Suprapubic skin (tissue), 4 donors: ENCODE results near the gene CAAP1. TPM values are rescaled to one million over a fixed set of nuclear protein-coding genes. Genes with fewer than 3 reads are reported as not detected.

Experiments
- DNase-seq, 2 donors: peaks; one replicate each; pipeline ENCODE4 v3.0.0-alpha.2; 2019; ENCODE audit warnings: low spot score in 2 of 2
- H3K27ac ChIP-seq: fragments of 200-600 bp; sonication (generic); one replicate; pipeline ENCODE4 v1.5.1; 2019
- H3K27me3 ChIP-seq: fragments of 200-600 bp; sonication (generic); one replicate; pipeline ENCODE4 v1.5.1; 2019
- H3K36me3 ChIP-seq: fragments of 200-600 bp; sonication (generic); one replicate; pipeline ENCODE4 v1.5.1; 2019
- H3K4me1 ChIP-seq: fragments of 200-600 bp; sonication (generic); one replicate; pipeline ENCODE4 v1.5.1; 2019
- H3K4me3 ChIP-seq: fragments of 200-600 bp; sonication (generic); one replicate; pipeline ENCODE4 v1.5.1; 2019; ENCODE audit warnings: mild to moderate bottlenecking
- H3K9me3 ChIP-seq: fragments of 200-600 bp; sonication (generic); one replicate; pipeline ENCODE4 v1.5.1; 2019
- CTCF ChIP-seq, 2 donors: fragments of 200-600 bp in 1 of 2; fragments of 450-650 bp in 1 of 2; sonication (generic) in 1 of 2; IDR thresholded peaks; one replicate each; pipeline ENCODE4 v1.5.1; 2016 to 2019; ENCODE audit warnings: antibody characterized with exemption in 2 of 2, mild to moderate bottlenecking in 1 of 2, moderate library complexity in 1 of 2
- EP300 ChIP-seq: sonication (generic); formaldehyde crosslinking; IDR thresholded peaks from one replicate; pipeline ENCODE4 v1.6.1; 2017; ENCODE audit warnings: antibody characterized with exemption
- POLR2A ChIP-seq, 2 donors: fragments of 450-650 bp; IDR thresholded peaks; one replicate each; pipeline ENCODE4 v1.6.1; 2017; ENCODE audit warnings: antibody characterized with exemption in 2 of 2, mild to moderate bottlenecking in 2 of 2, moderate library complexity in 2 of 2
- POLR2AphosphoS5 ChIP-seq, 3 donors: sonication (generic); formaldehyde crosslinking; IDR thresholded peaks; one replicate each; pipeline ENCODE4 v1.6.1; 2017; ENCODE audit warnings: antibody characterized with exemption in 3 of 3
- WGBS: methylation state at CpG from one replicate; pipeline ENCODE4 v1.1.5; 2018; 5-methylcytosine and 5-hydroxymethylcytosine counted together
- total RNA-seq, 4 donors: library from RNA; depleted of rRNA; stranded (reverse); fragments of >200 nt; gene quantifications; one replicate each; pipeline ENCODE4 v1.1.0, GENCODE V29; 2016

Gene CAAP1
- total RNA-seq, 4 donors from 2014 or later = 17.8 to 22.2 (median 20.9) TPM

GRCh38 chr9:26928902-26929495, 36.4 kb upstream of the CAAP1 start:
- Histone ChIP-seq H3K4me3 (no peak overlapping the region), H3K9me3 (no peaks in the 10 kb centered on the region), H3K4me1 (no peaks in the 10 kb centered on the region), H3K27ac (no peak overlapping the region), H3K27me3 (no peaks in the 10 kb centered on the region), H3K36me3 (peaks cover 67% of the 10 kb centered on the region)
- DNase-seq = no peak
- WGBS = 97% methylated on average over 8 of the region's 8 CpGs
- TF ChIP-seq EP300 (no peak), POLR2A (IDR thresholded peaks at IDR 0.05) (no peak), POLR2AphosphoS5 (IDR thresholded peaks at IDR 0.05) (no peak), CTCF (IDR thresholded peaks at IDR 0.05) (no peak)

- Histone ChIP-seq H3K4me3 (no peak overlapping the region), H3K27ac (no peak overlapping the region), H3K36me3 (peaks cover 87% of the 10 kb centered on the region), H3K9me3 (no peaks in the 10 kb centered on the region), H3K4me1 (no peaks in the 10 kb centered on the region), H3K27me3 (no peaks in the 10 kb centered on the region)
- 98% methylated on average over 4 of the region's 4 CpGs for WGBS
- DNase-seq = no peak
- no peak for TF ChIP-seq POLR2A (IDR thresholded peaks at IDR 0.05)
- no peak for TF ChIP-seq CTCF (IDR thresholded peaks at IDR 0.05)
- TF ChIP-seq POLR2AphosphoS5 (IDR thresholded peaks at IDR 0.05) = no peak
- TF ChIP-seq EP300 = no peak
Measured at GRCh38 chr9:26925609-26926008, 33.0 kb upstream of the CAAP1 start.

- H3K9me3 ChIP-seq = no peaks in the 10 kb centered on the region
- TF ChIP-seq POLR2A (IDR thresholded peaks at IDR 0.05) (no peak), POLR2AphosphoS5 (IDR thresholded peaks at IDR 0.05) (no peak), CTCF (IDR thresholded peaks at IDR 0.05) (no peak), EP300 (no peak)
- H3K27me3 ChIP-seq = no peaks in the 10 kb centered on the region
- WGBS = 25% methylated on average over 1 of the region's 1 CpG
- no peak overlapping the region for H3K4me3 ChIP-seq
- H3K36me3 ChIP-seq = peaks cover 89% of the 10 kb centered on the region
- no peak overlapping the region for H3K27ac ChIP-seq
- no peak for DNase-seq
- no peaks in the 10 kb centered on the region for H3K4me1 ChIP-seq
Measured at GRCh38 chr9:26919698-26920097, 27.1 kb upstream of the CAAP1 start.

GRCh38 chr9:26913138-26913668, 20.6 kb upstream of the CAAP1 start:
- H3K27ac ChIP-seq = no peak overlapping the region
- H3K4me1 ChIP-seq = no peaks in the 10 kb centered on the region
- no peaks in the 10 kb centered on the region for H3K27me3 ChIP-seq
- no peak overlapping the region for H3K4me3 ChIP-seq
- peaks cover 41% of the 10 kb centered on the region for H3K36me3 ChIP-seq
- 94% methylated on average over 2 of the region's 2 CpGs for WGBS
- TF ChIP-seq POLR2A (IDR thresholded peaks at IDR 0.05) = no peak
- no peak for TF ChIP-seq CTCF (IDR thresholded peaks at IDR 0.05)
- TF ChIP-seq EP300 = no peak
- TF ChIP-seq POLR2AphosphoS5 (IDR thresholded peaks at IDR 0.05) = no peak
- no peaks in the 10 kb centered on the region for H3K9me3 ChIP-seq
- no peak for DNase-seq

GRCh38 chr9:26904671-26905070, 12.1 kb upstream of the CAAP1 start:
- H3K4me3 ChIP-seq = no peak overlapping the region
- 83% methylated on average over 1 of the region's 1 CpG for WGBS
- no peaks in the 10 kb centered on the region for H3K27me3 ChIP-seq
- TF ChIP-seq CTCF (IDR thresholded peaks at IDR 0.05) (no peak), EP300 (no peak)
- no peaks in the 10 kb centered on the region for H3K9me3 ChIP-seq
- peaks cover 41% of the 10 kb centered on the region for H3K36me3 ChIP-seq
- no peak overlapping the region for H3K27ac ChIP-seq
- H3K4me1 ChIP-seq = no peaks in the 10 kb centered on the region
- no peak for DNase-seq
